HL-60 (cell line): ENCODE data around the gene P2RX3.
A peak's percentile ranks its signal among the peaks of the same experiment; 100 is the strongest.

Experiments used
- DNase-seq, 2 experiments: peaks; one replicate each; pipeline ENCODE4 v3.0.0-alpha.2; 2010 to 2020; ENCODE audit warnings: low read depth in 1 of 2, low spot score in 1 of 2
- H3K27ac ChIP-seq: fragments of 250-450 bp; sonication (Bioruptor Pico); replicated peaks from 2 replicates; pipeline ENCODE4 v1.5.1; 2020; ENCODE audit warnings: mild to moderate bottlenecking, moderate library complexity
- H3K27me3 ChIP-seq: fragments of 250-450 bp; sonication (Bioruptor Pico); 2 replicates; pipeline ENCODE4 v1.5.1; 2021; ENCODE audit warnings: mild to moderate bottlenecking, moderate library complexity; ENCODE audit not compliant: insufficient read depth, poor library complexity, severe bottlenecking
- H3K4me3 ChIP-seq: replicated peaks from 2 replicates; pipeline ENCODE4 v1.5.1; 2011; ENCODE audit warnings: mild to moderate bottlenecking, control low read depth, low read length; ENCODE audit not compliant: insufficient read depth
- CTCF ChIP-seq: IDR thresholded peaks from one replicate; pipeline ENCODE4 v1.5.1; 2011; ENCODE audit warnings: low read length, control low read depth, inconsistent platforms; ENCODE audit not compliant: insufficient read depth
- GABPA ChIP-seq: IDR thresholded peaks from 2 replicates; pipeline ENCODE4 v1.6.1; 2012; ENCODE audit warnings: low read depth
- POLR2AphosphoS5 ChIP-seq: IDR thresholded peaks from 2 replicates; pipeline ENCODE4 v1.6.1; 2012; ENCODE audit warnings: low read depth
- REST ChIP-seq: IDR thresholded peaks from 2 replicates; pipeline ENCODE4 v1.6.1; 2012; ENCODE audit warnings: low read depth; ENCODE audit not compliant: insufficient replicate concordance
- SPI1 ChIP-seq: IDR thresholded peaks from 2 replicates; pipeline ENCODE4 v1.6.1; 2012; ENCODE audit warnings: low read depth, mild to moderate bottlenecking, borderline replicate concordance

The P2RX3 gene

GRCh38 chr11:57297221-57297620 is 40.9 kb upstream of the P2RX3 start:
- no peaks in the 10 kb centered on the region for H3K27me3 ChIP-seq
- H3K4me3 ChIP-seq: no peak overlapping the region
- DNase-seq: no peak
- H3K27ac ChIP-seq: no peak overlapping the region
- TF ChIP-seq SPI1: no peak
- TF ChIP-seq POLR2AphosphoS5: no peak
- TF ChIP-seq CTCF: no peak
- TF ChIP-seq REST: no peak
- TF ChIP-seq GABPA: no peak

GRCh38 chr11:57299150-57299737 is 38.9 kb upstream of the P2RX3 start:
- no peak overlapping the region for H3K27ac ChIP-seq
- no peak for DNase-seq
- TF ChIP-seq POLR2AphosphoS5 (no peak), REST (no peak), SPI1 (peak; percentile 22; the same call in 1 of the 2 replicates), GABPA (no peak), CTCF (no peak)
- H3K27me3 ChIP-seq: no peaks in the 10 kb centered on the region
- no peak overlapping the region for H3K4me3 ChIP-seq

- TF ChIP-seq REST (no peak), CTCF (no peak), POLR2AphosphoS5 (no peak), GABPA (no peak), SPI1 (no peak)
- DNase-seq: no peak
- H3K27me3 ChIP-seq: no peaks in the 10 kb centered on the region
- H3K4me3 ChIP-seq: no peak overlapping the region
- no peak overlapping the region for H3K27ac ChIP-seq
These were observed 37.4 kb upstream of the P2RX3 start for GRCh38 chr11:57300785-57301184.
